ENCODE measurements around the gene DECR2. TPM values are rescaled to one million over a fixed set of nuclear protein-coding genes. Genes with fewer than 3 reads are reported as not detected.

DECR2 gene
- total and polyA plus RNA-seq, 9 of the 15 experiments (the other 6 are each of a cell fraction or from before 2014, with no cell fraction given), result 1.0 to 31.9 (median 10.3) TPM

GRCh38 chr16:361872-362701 lies 39.6 kb upstream of the DECR2 start (continued):
- TF ChIP-seq CTBP1 (IDR thresholded peaks at IDR 0.05; ENCODE audit: borderline replicate concordance), result peak; percentile 28; the same call in 1 of the 2 replicates
- no peak for TF ChIP-seq MLX (CRISPR knock-in tag; conservative IDR thresholded peaks at IDR 0.05)
- TF ChIP-seq MAX (CRISPR knock-in tag; IDR thresholded peaks at IDR 0.05), result 0 out of 2 replicates have a peak, but pooled peaks have one; percentile 32
- peak; percentile 68; the same call in 1 of the 2 replicates for TF ChIP-seq REST (IDR thresholded peaks at IDR 0.05; ENCODE audit: borderline replicate concordance)
- no peak for TF ChIP-seq REST (CRISPR knock-in tag; IDR thresholded peaks at IDR 0.05; ENCODE audit: low read depth)
- TF ChIP-seq ZNF12 (CRISPR knock-in tag; IDR thresholded peaks at IDR 0.05), result no peak
- TF ChIP-seq ZMIZ1 (IDR thresholded peaks at IDR 0.05; ENCODE audit: low read depth in 2 of 2, low read length in 2 of 2), result no peak
- TF ChIP-seq PKNOX1 (IDR thresholded peaks at IDR 0.05), result 0 out of 2 replicates have a peak, but pooled peaks have one; percentile 12

All from K562 (cell line).